GM19324 (cell line): ENCODE data around the gene BPGM.
"Not testable (repeated sequence)": the region's sequence is repeated elsewhere in the genome, so short reads cannot be mapped to it uniquely, and the experiment has no call there.

Experiments
- ATAC-seq: cut with Tn5 transposase; IDR thresholded peaks from one replicate; pipeline ENCODE4 v1.9.1; 2021; ENCODE audit warnings: mild to moderate bottlenecking, moderate library complexity; ENCODE audit not compliant: unreplicated experiment, low FRiP score

Gene BPGM

GRCh38 chr7:134662166-134662870 lies 15.7 kb downstream of the BPGM start:
- ATAC-seq = no peak

- ATAC-seq = no peak
Measured at GRCh38 chr7:134662871-134663205, 16.2 kb downstream of the BPGM start.

- ATAC-seq = not testable (repeated sequence)
Measured at GRCh38 chr7:134665045-134665444, 18.4 kb downstream of the BPGM start.

GRCh38 chr7:134667899-134668298 lies 21.2 kb downstream of the BPGM start:
- no peak for ATAC-seq

- no peak for ATAC-seq
Measured at GRCh38 chr7:134669388-134669787, 22.7 kb downstream of the BPGM start.

- no peak for ATAC-seq
Measured at GRCh38 chr7:134669845-134670373, 23.3 kb downstream of the BPGM start.

GRCh38 chr7:134671609-134672008 lies 25.0 kb downstream of the BPGM start:
- ATAC-seq = no peak

GRCh38 chr7:134674424-134674823 lies 27.8 kb downstream of the BPGM start:
- ATAC-seq = no peak

- ATAC-seq = no peak
Measured at GRCh38 chr7:134676743-134677142, 30.1 kb downstream of the BPGM start.

- ATAC-seq = no peak
Measured at GRCh38 chr7:134678115-134678514, 31.5 kb downstream of the BPGM start.

- ATAC-seq = no peak
Measured at GRCh38 chr7:134679006-134679405, 32.4 kb downstream of the BPGM start.

GRCh38 chr7:134684165-134684564 lies 37.5 kb downstream of the BPGM start:
- no peak for ATAC-seq

GRCh38 chr7:134685250-134685649 lies 38.6 kb downstream of the BPGM start:
- ATAC-seq = no peak

GRCh38 chr7:134686786-134687185 lies 40.1 kb downstream of the BPGM start:
- ATAC-seq = no peak

- ATAC-seq = not testable (repeated sequence)
Measured at GRCh38 chr7:134689550-134689949, 42.9 kb downstream of the BPGM start.

GRCh38 chr7:134690016-134690415 lies 43.4 kb downstream of the BPGM start:
- no peak for ATAC-seq

- ATAC-seq = no peak
Measured at GRCh38 chr7:134690614-134691504, 44.2 kb downstream of the BPGM start.

- no peak for ATAC-seq
Measured at GRCh38 chr7:134691546-134692343, 45.1 kb downstream of the BPGM start.

GRCh38 chr7:134692344-134692705 lies 45.7 kb downstream of the BPGM start:
- no peak for ATAC-seq

- ATAC-seq = no peak
Measured at GRCh38 chr7:134693256-134693655, 46.6 kb downstream of the BPGM start.

GRCh38 chr7:134694299-134694698 lies 47.6 kb downstream of the BPGM start:
- ATAC-seq = no peak
